ENCODE data around the gene CHPT1.

DNA sequence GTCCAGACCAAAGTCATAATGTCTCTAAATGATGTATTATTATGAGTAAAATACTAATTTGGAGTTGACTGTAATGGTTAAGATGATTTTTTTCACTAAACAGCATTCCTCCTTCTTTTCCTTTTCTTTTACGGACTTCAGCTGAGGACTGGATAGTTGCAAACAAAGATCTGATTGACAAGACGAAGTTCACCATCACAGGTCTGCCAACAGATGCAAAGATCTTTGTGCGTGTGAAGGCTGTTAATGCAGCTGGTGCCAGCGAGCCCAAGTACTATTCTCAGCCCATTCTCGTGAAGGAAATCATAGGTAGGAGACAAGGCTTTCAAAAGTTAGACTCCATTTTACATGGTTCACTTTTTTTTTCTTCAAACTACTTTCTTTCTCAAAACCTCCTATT is 29.8 kb upstream of the CHPT1 start:
- TF ChIP-seq CTCF (IDR thresholded peaks at IDR 0.05) (no peak), EZH2phosphoT487 (IDR thresholded peaks at IDR 0.05) (no peak), EZH2 (IDR thresholded peaks at IDR 0.05) (no peak)
